Activated naive CD4-positive, alpha-beta T cell treated with anti-CD3 and anti-CD28 coated beads for 36 hours (primary cell): Measurements from ENCODE around the gene FZD2. TPM values are rescaled to one million over a fixed set of nuclear protein-coding genes. Genes with fewer than 3 reads are reported as not detected.
"Not testable (repeated sequence)": the region's sequence is repeated elsewhere in the genome, so short reads cannot be mapped to it uniquely, and the experiment has no call there.

Source experiments
- CTCF ChIA-PET: fragments of 350-600 bp; sonication (Branson Sonifier 250); formaldehyde crosslinking; loops from one replicate; lab custom pipeline; 2021; ENCODE audit warnings: antibody characterized with exemption; lab: Charles Lee
- DNase-seq: peaks from one replicate; pipeline ENCODE4 v3.0.0-alpha.2; 2020
- H3K27ac Mint-ChIP-seq: one replicate; pipeline ENCODE4 v1.8.0; 2021; ENCODE audit warnings: mild to moderate bottlenecking, mixed read lengths
- H3K27me3 Mint-ChIP-seq: one replicate; pipeline ENCODE4 v1.8.0; 2021; ENCODE audit warnings: low read depth, mixed read lengths
- H3K36me3 Mint-ChIP-seq: one replicate; pipeline ENCODE4 v1.8.0; 2021; ENCODE audit warnings: low read depth, mixed read lengths
- H3K4me1 Mint-ChIP-seq: one replicate; pipeline ENCODE4 v1.8.0; 2021; ENCODE audit warnings: low read depth, mixed read lengths
- H3K4me3 Mint-ChIP-seq: one replicate; pipeline ENCODE4 v1.8.0; 2021; ENCODE audit warnings: mild to moderate bottlenecking, moderate library complexity, mixed read lengths
- H3K9me3 Mint-ChIP-seq: one replicate; pipeline ENCODE4 v1.8.0; 2021; ENCODE audit warnings: mixed read lengths
- intact Hi-C: fragments of 100-400 bp; cut with micrococcal nuclease; formaldehyde crosslinking; loops from one replicate; pipeline ENCODE4 v1.15.1; 2023
- total RNA-seq, 2 experiments: library from RNA; stranded (reverse); gene quantifications; one replicate each; pipeline ENCODE4 v1.2.3, GENCODE V29; 2021

Gene FZD2
- total RNA-seq, 2 experiments from 2014 or later: not detected

DNA sequence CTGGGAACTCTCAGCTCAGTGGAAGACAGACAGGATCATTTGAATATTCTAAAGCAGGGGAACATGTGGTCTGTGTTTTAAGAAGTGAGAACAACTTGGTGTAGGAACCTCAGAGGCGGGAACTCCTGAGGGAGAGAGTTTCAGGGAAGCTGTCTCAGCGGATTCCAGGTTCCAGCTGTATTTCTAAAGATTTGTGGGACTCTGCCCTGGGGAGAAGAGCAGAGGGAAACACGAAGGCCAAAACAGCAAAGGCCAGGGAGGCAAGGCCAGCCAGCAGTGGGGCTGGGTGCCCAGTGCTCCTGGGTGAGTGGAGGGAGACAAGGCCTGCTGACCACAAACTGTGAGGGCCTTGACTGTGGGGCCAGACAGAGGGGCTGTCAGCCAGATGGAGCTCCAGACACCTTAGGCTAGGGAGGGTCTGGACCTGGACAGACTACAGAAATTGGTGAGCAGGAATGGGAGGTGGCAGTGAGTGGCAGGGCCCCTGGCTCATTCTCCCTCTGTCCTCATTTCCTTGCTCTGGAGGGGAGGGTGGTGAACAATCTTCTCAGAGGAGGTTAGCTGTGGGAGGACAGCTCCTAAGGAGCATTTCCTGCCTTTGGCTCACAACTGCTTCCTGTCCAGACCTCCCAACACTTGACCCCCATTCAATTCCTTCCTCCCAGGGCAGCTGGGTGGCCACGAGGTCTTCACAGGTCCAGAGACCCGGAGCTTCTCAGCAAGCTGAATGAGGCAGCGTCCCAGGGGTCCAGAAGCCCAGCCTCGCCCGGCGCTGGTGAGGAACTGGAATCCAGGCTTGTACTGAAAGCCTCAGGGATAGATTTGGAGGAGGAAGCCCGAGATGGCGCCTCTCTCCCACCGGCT lies 21.0 kb upstream of the FZD2 start:
- no peak overlapping the region for H3K4me3 Mint-ChIP-seq
- CTCF ChIA-PET: interaction anchor here (1.0 to 1.5 kb wide), 3 partner anchors 14 to 130 kb away, joined by 3 to 4 read pairs (median 4); no protein-coding TSS in a partner anchor

DNA sequence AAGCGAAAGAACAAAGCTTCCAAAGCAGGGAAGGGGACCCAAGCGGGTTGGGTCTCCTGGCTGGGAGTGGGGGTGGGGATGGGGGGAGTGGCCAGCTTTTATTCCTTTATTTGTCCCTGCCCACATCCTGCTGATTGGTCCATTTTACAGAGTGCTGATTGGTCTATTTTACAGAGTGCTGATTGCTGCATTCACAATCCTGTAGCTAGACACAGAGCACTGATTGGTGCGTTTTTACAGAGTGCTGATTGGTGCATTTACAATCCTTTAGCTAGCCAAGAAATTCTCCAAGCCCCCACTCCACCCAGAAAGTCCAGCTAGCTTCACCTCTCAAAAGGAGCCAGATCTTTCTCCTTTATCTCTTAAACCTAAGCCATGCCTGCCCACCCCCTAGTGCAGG lies 19.4 kb upstream of the FZD2 start:
- CTCF ChIA-PET, H3K9me3 Mint-ChIP-seq, H3K27me3 Mint-ChIP-seq, H3K4me3 Mint-ChIP-seq, H3K36me3 Mint-ChIP-seq, DNase-seq, H3K27ac Mint-ChIP-seq, H3K4me1 Mint-ChIP-seq: not testable (repeated sequence)
- intact Hi-C loops: loop anchor here (10.0 kb wide), 1 partner anchor 327 kb away; no protein-coding TSS in a partner anchor

More for the DNA sequence above, 21.0 kb upstream of the FZD2 start:
- H3K4me1 Mint-ChIP-seq: peaks cover 8% of the 10 kb centered on the region
- H3K27ac Mint-ChIP-seq: no peak overlapping the region
- H3K27me3 Mint-ChIP-seq: peaks cover 5% of the 10 kb centered on the region
- no peaks in the 10 kb centered on the region for H3K9me3 Mint-ChIP-seq
- H3K36me3 Mint-ChIP-seq: no peaks in the 10 kb centered on the region
- no peak for DNase-seq
- intact Hi-C loops: loop anchor here (10.0 kb wide), 1 partner anchor 328 kb away; no protein-coding TSS in a partner anchor

DNA sequence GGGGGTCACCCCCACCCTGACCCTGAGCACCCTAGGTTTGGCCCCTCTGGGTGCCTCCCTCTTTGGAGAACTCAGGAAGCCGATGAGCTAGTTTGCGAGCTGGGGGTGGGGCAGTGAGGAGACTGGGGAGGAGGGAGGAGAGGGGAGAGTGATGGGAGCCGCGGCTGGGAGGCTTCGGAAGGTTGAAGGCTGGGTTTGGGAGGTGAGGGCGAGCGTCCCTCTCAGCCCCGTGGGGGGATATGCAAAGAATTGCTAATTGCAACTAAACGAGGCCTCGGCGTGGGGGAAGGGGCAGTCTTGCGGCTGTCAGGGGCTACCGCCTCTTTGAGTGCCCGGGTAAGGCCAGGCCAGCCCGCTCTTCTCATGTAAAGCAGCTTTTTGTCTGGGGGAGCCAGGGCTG lies 17.6 kb upstream of the FZD2 start:
- Mint-ChIP-seq H3K4me3 (no peak overlapping the region), H3K27ac (no peak overlapping the region), H3K27me3 (peaks cover 5% of the 10 kb centered on the region), H3K36me3 (no peaks in the 10 kb centered on the region), H3K4me1 (no peaks in the 10 kb centered on the region), H3K9me3 (no peaks in the 10 kb centered on the region)
- CTCF ChIA-PET: interaction anchor here (0.6 kb wide), 1 partner anchor 183 kb away, joined by 3 read pairs; no protein-coding TSS in a partner anchor
- intact Hi-C loops: loop anchor here (10.0 kb wide), 1 partner anchor 325 kb away; no protein-coding TSS in a partner anchor
- DNase-seq: no peak

GRCh38 chr17:44540246-44541084 lies 16.8 kb upstream of the FZD2 start:
- H3K27ac Mint-ChIP-seq: no peak overlapping the region
- H3K27me3 Mint-ChIP-seq: peaks cover 9% of the 10 kb centered on the region
- CTCF ChIA-PET: interaction anchor here (0.6 kb wide), 1 partner anchor 184 kb away, joined by 3 read pairs; no protein-coding TSS in a partner anchor
- no peak for DNase-seq
- no peaks in the 10 kb centered on the region for H3K4me1 Mint-ChIP-seq
- intact Hi-C loops: no loop called here
- H3K36me3 Mint-ChIP-seq: no peaks in the 10 kb centered on the region
- H3K4me3 Mint-ChIP-seq: no peak overlapping the region
- no peaks in the 10 kb centered on the region for H3K9me3 Mint-ChIP-seq

GRCh38 chr17:44541884-44542581 lies 15.3 kb upstream of the FZD2 start:
- no peak for DNase-seq
- Mint-ChIP-seq H3K27ac (no peak overlapping the region), H3K9me3 (no peaks in the 10 kb centered on the region), H3K4me3 (no peak overlapping the region), H3K36me3 (no peaks in the 10 kb centered on the region), H3K27me3 (peaks cover 14% of the 10 kb centered on the region), H3K4me1 (no peaks in the 10 kb centered on the region)
- intact Hi-C loops: no loop called here
- CTCF ChIA-PET: interaction anchor here (0.6 to 0.9 kb wide), 2 partner anchors 8 to 153 kb away, joined by 3 to 4 read pairs; no protein-coding TSS in a partner anchor

GRCh38 chr17:44543213-44543904 lies 13.9 kb upstream of the FZD2 start:
- no peak overlapping the region for H3K4me3 Mint-ChIP-seq
- CTCF ChIA-PET: interaction anchor here (1.9 kb wide), 1 partner anchor 10 kb away, joined by 9 read pairs; no protein-coding TSS in a partner anchor
- no peaks in the 10 kb centered on the region for H3K4me1 Mint-ChIP-seq
- H3K27ac Mint-ChIP-seq: no peak overlapping the region
- no peak for DNase-seq
- H3K36me3 Mint-ChIP-seq: no peaks in the 10 kb centered on the region
- H3K9me3 Mint-ChIP-seq: no peaks in the 10 kb centered on the region
- peaks cover 16% of the 10 kb centered on the region for H3K27me3 Mint-ChIP-seq
- intact Hi-C loops: no loop called here

DNA sequence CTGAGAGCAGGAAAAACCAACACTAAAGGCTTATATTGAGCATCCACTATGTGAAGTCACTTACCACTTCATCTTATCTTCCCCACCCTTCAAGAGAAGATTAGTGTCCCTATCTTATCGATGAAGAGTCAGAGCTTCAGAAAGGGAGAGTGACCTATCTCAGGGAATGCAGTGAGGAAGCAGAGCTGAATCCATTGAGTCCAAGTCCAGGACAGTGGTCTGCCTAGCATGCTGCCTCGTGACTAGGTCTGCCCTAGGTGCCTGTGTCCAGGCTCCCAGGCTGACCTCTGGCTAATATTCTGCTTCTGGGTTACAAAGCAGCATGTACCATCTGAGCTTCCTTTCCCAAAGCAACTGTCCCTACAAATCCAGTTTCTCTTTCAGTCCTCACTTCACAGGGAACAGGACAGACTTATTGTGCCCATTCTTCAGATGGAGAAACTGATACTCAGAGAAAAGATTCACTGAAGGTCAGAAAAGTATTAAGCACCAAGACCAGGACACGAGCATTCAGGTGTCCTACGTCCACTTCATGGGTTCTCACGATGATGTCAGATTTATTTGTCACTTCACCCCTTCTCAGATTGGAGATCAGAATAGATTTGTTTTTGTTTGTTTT lies 13.3 kb upstream of the FZD2 start:
- CTCF ChIA-PET: interaction anchor here (1.9 kb wide), 1 partner anchor 10 kb away, joined by 9 read pairs; no protein-coding TSS in a partner anchor
- H3K4me1 Mint-ChIP-seq: no peaks in the 10 kb centered on the region
- H3K27me3 Mint-ChIP-seq: peaks cover 18% of the 10 kb centered on the region
- intact Hi-C loops: no loop called here
- no peaks in the 10 kb centered on the region for H3K9me3 Mint-ChIP-seq
- no peaks in the 10 kb centered on the region for H3K36me3 Mint-ChIP-seq
- no peak for DNase-seq
- H3K4me3 Mint-ChIP-seq: no peak overlapping the region
- no peak overlapping the region for H3K27ac Mint-ChIP-seq

DNA sequence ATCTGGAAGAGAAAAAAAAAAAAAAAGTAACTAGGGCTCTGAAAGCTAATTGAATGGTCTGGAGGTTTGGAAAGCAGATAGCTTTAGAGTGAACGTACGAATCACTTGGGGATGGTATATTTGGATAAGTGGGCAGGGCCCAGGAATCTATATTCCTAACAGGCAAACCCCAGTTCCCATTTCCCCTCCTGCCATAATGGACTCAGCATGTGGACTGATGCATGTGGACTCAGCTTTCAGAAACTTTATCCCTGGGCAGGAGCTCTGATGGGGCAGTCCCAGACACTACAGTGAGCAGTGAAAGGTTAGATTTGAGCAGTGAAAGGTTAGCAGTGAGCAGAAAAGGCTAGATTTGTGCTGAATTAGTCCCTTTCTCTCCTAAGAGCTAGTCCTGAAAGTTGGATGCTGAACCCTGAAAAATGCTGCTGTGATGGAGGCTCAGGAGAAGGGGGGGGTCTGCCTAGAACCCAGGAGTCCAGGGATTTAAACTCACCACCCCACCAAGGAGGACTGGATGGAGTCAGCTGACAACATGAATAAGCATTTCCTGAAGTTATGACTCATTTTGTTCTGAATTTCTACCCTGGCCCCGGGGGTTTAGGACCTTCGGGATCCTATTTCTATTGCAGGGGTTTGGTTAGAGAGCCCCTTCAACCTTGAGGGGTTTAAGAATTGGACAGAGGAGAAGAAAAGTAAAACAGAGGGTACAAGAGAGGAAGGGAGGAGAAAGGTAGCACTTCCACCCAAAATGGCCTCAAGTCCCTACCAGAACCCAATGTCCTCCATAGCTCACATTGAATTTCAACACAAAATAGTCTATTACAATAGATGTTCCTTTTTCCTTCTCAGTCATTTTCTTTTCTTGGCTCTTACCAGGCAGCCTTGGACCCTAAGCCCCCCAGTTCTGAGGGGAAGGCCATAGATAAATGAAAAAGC lies 10.3 kb upstream of the FZD2 start:
- Mint-ChIP-seq H3K27me3 (peaks cover 13% of the 10 kb centered on the region), H3K4me1 (no peaks in the 10 kb centered on the region), H3K4me3 (no peak overlapping the region), H3K9me3 (no peaks in the 10 kb centered on the region), H3K36me3 (no peaks in the 10 kb centered on the region), H3K27ac (no peak overlapping the region)
- intact Hi-C loops: no loop called here
- CTCF ChIA-PET: interaction anchor here (0.7 to 1.5 kb wide), 3 partner anchors 14 to 338 kb away, joined by 3 to 9 read pairs (median 4); no protein-coding TSS in a partner anchor
- no peak for DNase-seq

DNA sequence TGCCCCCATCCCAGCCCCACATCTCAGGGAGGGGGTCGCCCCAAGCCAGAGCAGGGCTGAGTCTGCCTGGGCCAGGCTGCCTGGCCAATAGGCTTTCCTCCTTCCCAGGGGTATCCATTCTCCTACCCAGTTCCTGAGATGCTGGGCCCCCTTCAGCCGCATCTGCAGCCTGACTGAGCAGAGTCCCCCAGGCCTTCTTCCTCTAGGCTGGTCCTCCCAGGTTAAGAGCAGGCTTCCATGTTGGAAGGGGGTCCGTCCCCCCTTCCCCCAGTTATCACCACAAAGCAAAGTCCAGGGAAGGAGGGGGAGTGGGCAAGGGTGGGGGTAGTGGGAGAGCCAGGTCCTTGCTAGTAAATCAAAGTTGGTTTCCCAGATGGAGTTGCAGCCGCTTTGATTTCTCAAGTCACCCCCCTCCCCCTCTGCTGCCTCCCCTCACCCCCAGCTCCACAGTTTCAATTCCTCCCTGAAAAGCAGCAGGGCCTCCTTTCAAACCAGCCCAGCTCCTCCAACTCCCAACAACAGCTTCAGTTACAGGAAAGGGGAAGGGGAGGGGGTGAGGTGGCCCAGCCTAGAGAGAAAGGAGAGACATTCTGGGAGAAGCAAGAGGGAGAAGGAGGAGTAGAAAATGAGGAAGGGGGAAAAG lies 9.5 kb upstream of the FZD2 start:
- no peak overlapping the region for H3K4me3 Mint-ChIP-seq
- peaks cover 19% of the 10 kb centered on the region for H3K27me3 Mint-ChIP-seq
- H3K36me3 Mint-ChIP-seq: no peaks in the 10 kb centered on the region
- H3K4me1 Mint-ChIP-seq: no peaks in the 10 kb centered on the region
- H3K9me3 Mint-ChIP-seq: no peaks in the 10 kb centered on the region
- CTCF ChIA-PET: interaction anchor here (0.7 to 1.1 kb wide), 2 partner anchors 14 to 1305 kb away, joined by 3 read pairs; no protein-coding TSS in a partner anchor
- intact Hi-C loops: no loop called here
- no peak overlapping the region for H3K27ac Mint-ChIP-seq
- DNase-seq: no peak
